Endodermal cell (in vitro differentiated cells): ENCODE measurements around the gene PMM2. TPM values are rescaled to one million over a fixed set of nuclear protein-coding genes. Genes with fewer than 3 reads are reported as not detected.

Experiments used
- DNase-seq: peaks from one replicate; pipeline ENCODE4 v3.0.0-alpha.2; 2017
- H3K27ac ChIP-seq: 2 replicates; pipeline ENCODE4 v1.5.1; 2013; ENCODE audit warnings: mild to moderate bottlenecking, low read depth, low read length, moderate library complexity
- H3K27me3 ChIP-seq: 2 replicates; pipeline ENCODE4 v1.6.1; 2013; ENCODE audit warnings: mild to moderate bottlenecking, low read length, moderate library complexity; ENCODE audit not compliant: insufficient read depth, control insufficient read depth, poor library complexity, severe bottlenecking
- H3K36me3 ChIP-seq: 2 replicates; pipeline ENCODE4 v1.7.0; 2013; ENCODE audit warnings: mild to moderate bottlenecking, low read length, moderate library complexity; ENCODE audit not compliant: control insufficient read depth, insufficient read depth
- H3K4me1 ChIP-seq: one replicate; pipeline ENCODE4 v1.7.0; 2013; ENCODE audit warnings: low read length; ENCODE audit not compliant: control insufficient read depth, insufficient read depth
- H3K4me3 ChIP-seq: 2 replicates; pipeline ENCODE4 v1.5.1; 2013; ENCODE audit warnings: mild to moderate bottlenecking, low read length, moderate library complexity
- H3K9ac ChIP-seq: 2 replicates; pipeline ENCODE4 v1.6.1; 2013; ENCODE audit warnings: mild to moderate bottlenecking, low read length, moderate library complexity; ENCODE audit not compliant: poor library complexity, severe bottlenecking; ENCODE audit errors: extremely low read depth
- H3K9me3 ChIP-seq: 2 replicates; pipeline ENCODE4 v1.6.1; 2013; ENCODE audit warnings: mild to moderate bottlenecking, low read length, moderate library complexity; ENCODE audit not compliant: control insufficient read depth
- H3K27ac Mint-ChIP-seq: 2 replicates; pipeline ENCODE4 v1.8.0; 2020; ENCODE audit warnings: mixed read lengths
- H3K27me3 Mint-ChIP-seq: 2 replicates; pipeline ENCODE4 v1.8.0; 2021; ENCODE audit warnings: mild to moderate bottlenecking, mixed read lengths; ENCODE audit not compliant: insufficient read depth
- H3K36me3 Mint-ChIP-seq: 2 replicates; pipeline ENCODE4 v1.8.0; 2020; ENCODE audit warnings: low read depth, mixed read lengths
- H3K4me1 Mint-ChIP-seq: 2 replicates; pipeline ENCODE4 v1.8.0; 2020; ENCODE audit warnings: mixed read lengths
- H3K4me3 Mint-ChIP-seq: 2 replicates; pipeline ENCODE4 v1.8.0; 2020; ENCODE audit warnings: mild to moderate bottlenecking, moderate library complexity, mixed read lengths
- H3K9me3 Mint-ChIP-seq: 2 replicates; pipeline ENCODE4 v1.8.0; 2020; ENCODE audit warnings: mild to moderate bottlenecking, mixed read lengths
- CTCF ChIP-seq: fragments of 200-600 bp; sonication (generic); conservative IDR thresholded peaks from 2 replicates; pipeline ENCODE4 v1.5.0; 2021; ENCODE audit warnings: antibody characterized with exemption, mild to moderate bottlenecking
- WGBS, 2 experiments: methylation state at CpG; one replicate each; pipeline versions ENCODE4 v1.1.5 to v1.1.7; 2013; ENCODE audit warnings: missing lambda C conversion rate in 2 of 2, mixed read lengths in 1 of 2; ENCODE audit not compliant: insufficient coverage in 1 of 2, insufficient read length in 1 of 2; 5-methylcytosine and 5-hydroxymethylcytosine counted together
- total RNA-seq, 2 donors: library from RNA; stranded (reverse); fragmentation: NEBNext Ultra II Directional in 1 of 2; extraction: Animal tissue kit (Norgen Biotek cat#: 25700) in 1 of 2; gene quantifications; 2 replicates in 1 of 2; 3 replicates in 1 of 2; pipeline ENCODE4 v1.2.1, GENCODE V29; 2021

PMM2 gene
- total RNA-seq, 2 donors from 2014 or later, result 47.6 to 48.2 TPM

- Histone ChIP-seq H3K27me3 (no peaks in the 10 kb centered on the region), H3K4me1 (no peaks in the 10 kb centered on the region), H3K9ac (no peak overlapping the region), H3K9me3 (no peaks in the 10 kb centered on the region), H3K4me3 (no peak overlapping the region), H3K27ac (no peak overlapping the region), H3K36me3 (no peaks in the 10 kb centered on the region)
- H3K9me3 Mint-ChIP-seq, result no peaks in the 10 kb centered on the region
- 79 to 87% methylated on average over 2 to 7 of the region's 8 CpGs for WGBS, 2 experiments
- peaks cover 2% of the 10 kb centered on the region for H3K4me1 Mint-ChIP-seq
- H3K36me3 Mint-ChIP-seq, result no peaks in the 10 kb centered on the region
- H3K4me3 Mint-ChIP-seq, result no peak overlapping the region
- H3K27ac Mint-ChIP-seq, result no peak overlapping the region
- H3K27me3 Mint-ChIP-seq, result no peaks in the 10 kb centered on the region
- peak; percentile 46 for DNase-seq
- no peak for TF ChIP-seq CTCF
These were observed 80.4 kb downstream of the PMM2 start for GRCh38 chr16:8877894-8878522.

- Histone ChIP-seq H3K36me3 (no peaks in the 10 kb centered on the region), H3K4me1 (no peaks in the 10 kb centered on the region), H3K4me3 (no peak overlapping the region), H3K9ac (no peak overlapping the region), H3K27ac (no peak overlapping the region), H3K9me3 (no peaks in the 10 kb centered on the region), H3K27me3 (no peaks in the 10 kb centered on the region)
- H3K4me3 Mint-ChIP-seq, result no peak overlapping the region
- no peaks in the 10 kb centered on the region for H3K9me3 Mint-ChIP-seq
- no peaks in the 10 kb centered on the region for H3K27me3 Mint-ChIP-seq
- H3K27ac Mint-ChIP-seq, result no peak overlapping the region
- H3K4me1 Mint-ChIP-seq, result peaks cover 2% of the 10 kb centered on the region
- TF ChIP-seq CTCF, result no peak
- H3K36me3 Mint-ChIP-seq, result no peaks in the 10 kb centered on the region
- peak; percentile 43 for DNase-seq
- WGBS, 2 experiments, result 73 to 79% methylated on average over 4 to 6 of the region's 6 CpGs
These were observed 80.9 kb downstream of the PMM2 start for GRCh38 chr16:8878523-8878911.

- TF ChIP-seq CTCF, result no peak
- Histone ChIP-seq H3K4me3 (no peak overlapping the region), H3K36me3 (no peaks in the 10 kb centered on the region), H3K4me1 (no peaks in the 10 kb centered on the region), H3K27me3 (no peaks in the 10 kb centered on the region), H3K9me3 (no peaks in the 10 kb centered on the region), H3K9ac (no peak overlapping the region), H3K27ac (no peak overlapping the region)
- H3K4me3 Mint-ChIP-seq, result no peak overlapping the region
- no peak overlapping the region for H3K27ac Mint-ChIP-seq
- no peak for DNase-seq
- H3K27me3 Mint-ChIP-seq, result no peaks in the 10 kb centered on the region
- WGBS, 2 experiments, result 92 to 93% methylated on average over 8 of the region's 8 CpGs
- no peaks in the 10 kb centered on the region for H3K9me3 Mint-ChIP-seq
- H3K36me3 Mint-ChIP-seq, result no peaks in the 10 kb centered on the region
- peaks cover 2% of the 10 kb centered on the region for H3K4me1 Mint-ChIP-seq
These were observed 83.3 kb downstream of the PMM2 start for GRCh38 chr16:8880839-8881510.
